Measurements from ENCODE around the gene FZD1.

DNA sequence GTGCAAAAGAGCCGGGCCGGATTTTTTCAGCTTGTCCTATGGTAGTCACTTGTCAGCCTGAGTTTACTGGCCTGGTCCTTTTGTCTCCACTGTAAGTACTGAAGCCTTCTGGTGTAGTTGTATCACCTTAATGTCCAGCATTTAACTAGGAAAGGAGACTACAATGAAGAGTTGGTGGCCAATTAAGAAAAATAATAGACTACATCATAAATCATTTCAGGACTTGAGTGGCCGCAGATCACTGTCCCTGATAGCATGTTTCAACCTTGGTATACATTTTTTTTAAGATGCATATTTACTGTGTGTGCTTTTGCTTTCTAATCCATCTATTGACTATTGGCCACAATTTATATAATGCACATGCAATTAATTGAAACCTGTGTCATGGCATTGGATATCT is 6.1 kb downstream of the FZD1 start:
- TF ChIP-seq TAF1 (IDR thresholded peaks at IDR 0.05; ENCODE audit: low read depth) = no peak
- TF ChIP-seq, protein P1, sequence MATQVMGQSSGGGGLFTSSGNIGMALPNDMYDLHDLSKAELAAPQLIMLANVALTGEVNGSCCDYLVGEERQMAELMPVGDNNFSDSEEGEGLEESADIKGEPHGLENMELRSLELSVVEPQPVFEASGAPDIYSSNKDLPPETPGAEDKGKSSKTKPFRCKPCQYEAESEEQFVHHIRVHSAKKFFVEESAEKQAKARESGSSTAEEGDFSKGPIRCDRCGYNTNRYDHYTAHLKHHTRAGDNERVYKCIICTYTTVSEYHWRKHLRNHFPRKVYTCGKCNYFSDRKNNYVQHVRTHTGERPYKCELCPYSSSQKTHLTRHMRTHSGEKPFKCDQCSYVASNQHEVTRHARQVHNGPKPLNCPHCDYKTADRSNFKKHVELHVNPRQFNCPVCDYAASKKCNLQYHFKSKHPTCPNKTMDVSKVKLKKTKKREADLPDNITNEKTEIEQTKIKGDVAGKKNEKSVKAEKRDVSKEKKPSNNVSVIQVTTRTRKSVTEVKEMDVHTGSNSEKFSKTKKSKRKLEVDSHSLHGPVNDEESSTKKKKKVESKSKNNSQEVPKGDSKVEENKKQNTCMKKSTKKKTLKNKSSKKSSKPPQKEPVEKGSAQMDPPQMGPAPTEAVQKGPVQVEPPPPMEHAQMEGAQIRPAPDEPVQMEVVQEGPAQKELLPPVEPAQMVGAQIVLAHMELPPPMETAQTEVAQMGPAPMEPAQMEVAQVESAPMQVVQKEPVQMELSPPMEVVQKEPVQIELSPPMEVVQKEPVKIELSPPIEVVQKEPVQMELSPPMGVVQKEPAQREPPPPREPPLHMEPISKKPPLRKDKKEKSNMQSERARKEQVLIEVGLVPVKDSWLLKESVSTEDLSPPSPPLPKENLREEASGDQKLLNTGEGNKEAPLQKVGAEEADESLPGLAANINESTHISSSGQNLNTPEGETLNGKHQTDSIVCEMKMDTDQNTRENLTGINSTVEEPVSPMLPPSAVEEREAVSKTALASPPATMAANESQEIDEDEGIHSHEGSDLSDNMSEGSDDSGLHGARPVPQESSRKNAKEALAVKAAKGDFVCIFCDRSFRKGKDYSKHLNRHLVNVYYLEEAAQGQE (IDR thresholded peaks at IDR 0.05; ENCODE audit: low read depth) = no peak
- TF ChIP-seq EP300 (IDR thresholded peaks at IDR 0.05; ENCODE audit: borderline replicate concordance) = no peak
- TF ChIP-seq, protein P2, sequence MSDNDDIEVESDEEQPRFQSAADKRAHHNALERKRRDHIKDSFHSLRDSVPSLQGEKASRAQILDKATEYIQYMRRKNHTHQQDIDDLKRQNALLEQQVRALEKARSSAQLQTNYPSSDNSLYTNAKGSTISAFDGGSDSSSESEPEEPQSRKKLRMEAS (IDR thresholded peaks at IDR 0.05) = no peak
- no peak for TF ChIP-seq RAD21 (IDR thresholded peaks at IDR 0.05; ENCODE audit: low read depth)
- TF ChIP-seq FOXM1 (IDR thresholded peaks at IDR 0.05; ENCODE audit: borderline replicate concordance, low read depth) = no peak
- no peak for TF ChIP-seq ZBTB7A (IDR thresholded peaks at IDR 0.05; ENCODE audit: low read depth)
- TF ChIP-seq EGR1 (IDR thresholded peaks at IDR 0.05) = no peak
- TF ChIP-seq TCF12 (IDR thresholded peaks at IDR 0.05; ENCODE audit: low read depth) = no peak
- TF ChIP-seq YY1 (IDR thresholded peaks at IDR 0.05; ENCODE audit: low read depth) = no peak
- TF ChIP-seq NFIC (IDR thresholded peaks at IDR 0.05) = no peak
- TF ChIP-seq TEAD4 (IDR thresholded peaks at IDR 0.05) = no peak
- no peak for TF ChIP-seq CEBPB (IDR thresholded peaks at IDR 0.05)
- TF ChIP-seq CREB1 (IDR thresholded peaks at IDR 0.05; ENCODE audit: low read depth) = no peak
